ENCODE measurements around the gene TRIM62. TPM values are rescaled to one million over a fixed set of nuclear protein-coding genes. Genes with fewer than 3 reads are reported as not detected.

TRIM62 gene
- total RNA-seq, 1 donor from 2014 or later: 14.0 TPM

DNA sequence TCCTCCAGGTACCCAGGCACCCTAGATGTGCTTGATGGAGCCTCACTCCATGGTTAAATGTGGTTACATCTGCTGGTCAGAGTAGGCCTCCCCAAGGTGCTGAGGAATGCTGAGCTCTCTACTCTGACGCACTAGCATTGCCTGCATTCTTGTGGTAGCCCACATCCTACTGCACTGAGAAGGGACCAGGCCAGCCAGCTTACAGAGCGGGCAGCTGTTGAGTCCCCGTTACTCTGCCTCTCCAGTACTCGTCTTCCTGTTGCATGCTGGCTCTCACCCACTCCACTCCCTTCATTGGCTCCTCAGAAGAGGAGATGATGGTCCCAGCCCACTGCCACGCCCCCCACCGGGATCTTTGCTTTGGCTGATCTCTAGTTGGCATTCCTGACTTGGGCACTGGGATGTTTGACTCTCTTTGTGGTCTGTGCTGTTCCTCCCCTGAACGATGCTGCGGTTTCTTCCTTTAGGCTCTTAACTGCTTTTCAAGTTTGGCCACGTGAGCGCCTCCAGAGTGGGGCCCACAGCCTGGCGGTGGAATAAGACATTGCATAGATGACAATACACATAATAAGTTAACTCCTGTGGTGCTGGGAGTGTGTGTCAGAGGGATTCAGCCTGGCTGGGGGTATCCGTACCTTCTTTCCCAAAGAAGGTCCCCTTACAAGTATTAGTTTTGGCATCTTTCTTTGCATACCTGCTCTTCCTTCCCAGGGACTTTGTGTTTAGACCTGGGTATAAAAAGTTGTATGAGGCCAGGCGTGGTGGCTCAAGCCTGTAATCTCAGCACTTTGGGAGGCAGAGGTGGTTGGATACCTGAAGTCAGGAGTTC lies 82.3 kb downstream of the TRIM62 start:
- Mint-ChIP-seq H3K36me3 (peaks cover 6% of the 10 kb centered on the region), H3K4me1 (ENCODE audit: unreplicated experiment) (peaks cover 5% of the 10 kb centered on the region), H3K27ac (no peak overlapping the region), H3K27me3 (no peaks in the 10 kb centered on the region), H3K4me3 (no peak overlapping the region), H3K9me3 (no peaks in the 10 kb centered on the region)
- peak; percentile 56 for DNase-seq (ENCODE audit: extremely low spot score, unreplicated experiment)
- TF ChIP-seq, protein P1, sequence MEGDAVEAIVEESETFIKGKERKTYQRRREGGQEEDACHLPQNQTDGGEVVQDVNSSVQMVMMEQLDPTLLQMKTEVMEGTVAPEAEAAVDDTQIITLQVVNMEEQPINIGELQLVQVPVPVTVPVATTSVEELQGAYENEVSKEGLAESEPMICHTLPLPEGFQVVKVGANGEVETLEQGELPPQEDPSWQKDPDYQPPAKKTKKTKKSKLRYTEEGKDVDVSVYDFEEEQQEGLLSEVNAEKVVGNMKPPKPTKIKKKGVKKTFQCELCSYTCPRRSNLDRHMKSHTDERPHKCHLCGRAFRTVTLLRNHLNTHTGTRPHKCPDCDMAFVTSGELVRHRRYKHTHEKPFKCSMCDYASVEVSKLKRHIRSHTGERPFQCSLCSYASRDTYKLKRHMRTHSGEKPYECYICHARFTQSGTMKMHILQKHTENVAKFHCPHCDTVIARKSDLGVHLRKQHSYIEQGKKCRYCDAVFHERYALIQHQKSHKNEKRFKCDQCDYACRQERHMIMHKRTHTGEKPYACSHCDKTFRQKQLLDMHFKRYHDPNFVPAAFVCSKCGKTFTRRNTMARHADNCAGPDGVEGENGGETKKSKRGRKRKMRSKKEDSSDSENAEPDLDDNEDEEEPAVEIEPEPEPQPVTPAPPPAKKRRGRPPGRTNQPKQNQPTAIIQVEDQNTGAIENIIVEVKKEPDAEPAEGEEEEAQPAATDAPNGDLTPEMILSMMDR (conservative IDR thresholded peaks at IDR 0.05): no peak

DNA sequence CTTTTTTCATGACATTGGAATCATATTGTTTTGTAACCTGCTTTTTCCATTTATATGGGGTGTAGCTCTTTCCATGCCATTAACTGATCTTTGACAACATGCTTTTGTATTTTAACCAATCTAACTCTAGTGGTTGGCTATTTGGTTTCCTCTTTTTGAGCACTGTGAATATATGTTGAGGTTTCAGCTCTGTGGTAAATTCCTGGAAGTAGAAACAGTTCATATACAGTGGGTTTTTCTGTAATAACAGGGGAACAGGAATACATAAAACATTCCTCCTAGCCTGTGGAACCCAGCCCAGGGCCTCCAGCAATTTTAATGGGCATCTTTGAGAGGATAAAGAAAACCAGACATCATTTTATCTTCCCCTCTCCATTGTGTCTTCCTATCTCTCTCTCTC lies 83.5 kb downstream of the TRIM62 start:
- Mint-ChIP-seq H3K27me3 (no peaks in the 10 kb centered on the region), H3K4me3 (no peak overlapping the region), H3K9me3 (no peaks in the 10 kb centered on the region), H3K27ac (no peak overlapping the region), H3K4me1 (ENCODE audit: unreplicated experiment) (peaks cover 5% of the 10 kb centered on the region), H3K36me3 (peaks cover 6% of the 10 kb centered on the region)
- TF ChIP-seq, protein P1 (conservative IDR thresholded peaks at IDR 0.05): no peak
- DNase-seq (ENCODE audit: extremely low spot score, unreplicated experiment): no peak

DNA sequence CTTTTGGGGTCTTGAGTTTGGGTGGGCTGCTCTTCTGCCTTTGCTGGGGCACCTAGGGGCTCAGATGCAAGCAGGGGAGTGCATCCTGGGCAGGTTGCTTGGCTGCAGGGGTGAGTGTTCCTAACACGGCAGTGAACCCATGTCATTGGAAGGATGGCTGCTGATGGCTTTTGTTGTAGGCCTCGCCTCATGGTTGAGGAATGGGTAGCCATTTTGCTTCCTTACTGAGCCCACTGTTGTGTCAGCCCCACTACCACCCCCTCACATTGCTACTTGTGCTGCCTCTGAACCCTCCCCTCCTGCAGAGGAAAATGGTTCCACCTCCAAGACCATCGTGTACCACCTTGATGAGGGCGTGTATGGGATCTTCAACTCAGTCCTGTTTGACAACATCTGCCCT lies 84.1 kb downstream of the TRIM62 start:
- Mint-ChIP-seq H3K36me3 (peaks cover 6% of the 10 kb centered on the region), H3K4me1 (ENCODE audit: unreplicated experiment) (peaks cover 5% of the 10 kb centered on the region), H3K9me3 (no peaks in the 10 kb centered on the region), H3K4me3 (no peak overlapping the region), H3K27me3 (no peaks in the 10 kb centered on the region), H3K27ac (no peak overlapping the region)
- DNase-seq (ENCODE audit: extremely low spot score, unreplicated experiment): peak; percentile 24
- TF ChIP-seq, protein P1 (conservative IDR thresholded peaks at IDR 0.05): no peak

DNA sequence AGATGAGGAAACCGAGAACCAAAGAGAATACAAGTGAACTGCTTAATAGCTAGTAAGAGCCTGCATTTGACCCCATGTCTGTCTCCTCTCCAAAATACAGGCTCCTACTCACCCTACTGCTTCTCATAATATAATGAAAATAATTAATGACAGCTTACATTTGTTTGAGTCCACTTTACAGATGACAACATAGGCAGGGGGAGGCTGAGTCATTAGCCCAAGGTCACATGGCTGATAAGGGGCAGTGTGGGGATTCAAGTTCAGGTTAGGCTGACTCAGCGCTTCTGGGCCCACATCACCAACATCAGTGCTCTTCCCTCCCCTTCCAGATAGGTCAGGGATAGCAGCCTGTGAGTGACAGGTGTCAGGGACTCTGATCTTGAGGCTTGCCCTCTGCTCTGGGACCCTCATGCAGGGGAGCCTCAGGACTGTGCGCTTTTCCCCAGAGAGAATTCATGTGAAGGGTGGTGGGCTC lies 84.7 kb downstream of the TRIM62 start:
- DNase-seq (ENCODE audit: extremely low spot score, unreplicated experiment): no peak
- Mint-ChIP-seq H3K4me1 (ENCODE audit: unreplicated experiment) (peaks cover 5% of the 10 kb centered on the region), H3K9me3 (no peaks in the 10 kb centered on the region), H3K27ac (no peak overlapping the region), H3K36me3 (peaks cover 6% of the 10 kb centered on the region), H3K27me3 (no peaks in the 10 kb centered on the region), H3K4me3 (no peak overlapping the region)
- TF ChIP-seq, protein P1 (conservative IDR thresholded peaks at IDR 0.05): no peak

DNA sequence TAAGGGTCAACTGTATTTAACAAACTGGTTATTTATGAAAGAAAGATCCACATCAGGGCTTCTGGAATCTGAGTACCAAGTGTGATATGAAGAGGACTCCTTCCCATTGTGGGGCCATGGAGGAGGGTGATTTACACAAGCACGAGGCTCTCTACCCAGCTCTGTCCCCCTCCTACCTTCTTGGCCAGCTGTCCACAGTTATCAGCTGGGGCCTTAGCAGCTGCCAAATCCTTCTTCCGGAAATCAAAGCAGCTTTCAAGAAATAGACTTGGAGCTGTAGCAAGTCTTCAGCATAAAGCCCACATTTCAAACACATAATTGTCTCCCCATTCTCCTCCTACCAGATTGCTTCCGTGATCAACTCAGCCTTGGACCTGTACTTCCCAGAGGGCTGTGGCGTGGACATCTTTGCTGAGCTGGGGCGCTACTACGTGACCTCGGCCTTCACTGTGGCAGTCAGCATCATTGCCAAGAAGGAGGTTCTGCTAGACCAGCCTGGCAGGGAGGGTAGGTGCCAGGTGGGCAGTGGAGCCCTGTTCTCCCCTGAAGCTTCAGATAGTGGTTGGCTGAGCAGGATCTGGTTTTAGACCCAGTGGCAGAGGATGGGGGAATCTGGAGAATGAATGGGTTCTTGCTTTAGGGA lies 85.4 kb downstream of the TRIM62 start:
- Mint-ChIP-seq H3K4me1 (ENCODE audit: unreplicated experiment) (peaks cover 5% of the 10 kb centered on the region), H3K9me3 (no peaks in the 10 kb centered on the region), H3K4me3 (no peak overlapping the region), H3K36me3 (peaks cover 6% of the 10 kb centered on the region), H3K27me3 (no peaks in the 10 kb centered on the region), H3K27ac (no peak overlapping the region)
- TF ChIP-seq, protein P1 (conservative IDR thresholded peaks at IDR 0.05): no peak
- DNase-seq (ENCODE audit: extremely low spot score, unreplicated experiment): peak; percentile 24

Other genes starting within 250 kb of the TRIM62 start
- 20.1 and 33.8 TPM in 2 replicates for gene RNF19B, start 217.2 kb downstream of the TRIM62 start, total RNA-seq (ENCODE audit: low replicate concordance)
- 138 and 140 TPM in 2 replicates for gene AK2, start 145.2 kb downstream of the TRIM62 start, total RNA-seq (ENCODE audit: low replicate concordance)
- 5.1 and 8.9 TPM in 2 replicates for gene AZIN2, start 100.9 kb downstream of the TRIM62 start, total RNA-seq (ENCODE audit: low replicate concordance)
- 49.0 and 66.5 TPM in 2 replicates for gene ZNF362, start 74.4 kb upstream of the TRIM62 start, total RNA-seq (ENCODE audit: low replicate concordance)
- 0.29 TPM in 1 of 2 replicates, not detected in the other for gene A3GALT2, start 139.1 kb upstream of the TRIM62 start, total RNA-seq (ENCODE audit: low replicate concordance)
- gene PHC2, start 249.1 kb upstream of the TRIM62 start, total RNA-seq (ENCODE audit: low replicate concordance): 80.5 and 106 TPM in 2 replicates